Thoracic aorta (tissue), 2 donors: ENCODE measurements around the gene CUBN. TPM values are rescaled to one million over a fixed set of nuclear protein-coding genes. Genes with fewer than 3 reads are reported as not detected.

Experiments
- ATAC-seq: fragments of 150-250 bp; one replicate; pipeline ENCODE4 v1.8.0; 2017; ENCODE audit warnings: low read depth; ENCODE audit not compliant: insufficient number of reproducible peaks, low FRiP score
- DNase-seq: peaks from one replicate; pipeline ENCODE4 v3.0.0-alpha.2; 2020; ENCODE audit warnings: low spot score
- H3K27ac ChIP-seq, 2 donors: fragments of 200-600 bp; sonication (generic); 1 replicate in 1 of 2; 2 replicates in 1 of 2; pipeline ENCODE4 v1.5.1; 2016; ENCODE audit warnings: mild to moderate bottlenecking in 2 of 2, moderate library complexity in 2 of 2
- H3K27me3 ChIP-seq: fragments of 200-600 bp; sonication (generic); replicated peaks from 2 replicates; pipeline ENCODE4 v1.6.0; 2016; ENCODE audit warnings: mild to moderate bottlenecking; ENCODE audit not compliant: insufficient read depth
- H3K36me3 ChIP-seq: fragments of 200-600 bp; sonication (generic); one replicate; pipeline ENCODE4 v1.5.1; 2016
- H3K4me1 ChIP-seq, 2 donors: fragments of 200-600 bp; sonication (generic); 1 replicate in 1 of 2; 2 replicates in 1 of 2; pipeline versions ENCODE4 v1.5.1 to v1.6.0; 2016; ENCODE audit warnings: low read depth in 2 of 2, mild to moderate bottlenecking in 1 of 2; ENCODE audit not compliant: control insufficient read depth in 1 of 2
- H3K4me3 ChIP-seq: fragments of 200-600 bp; sonication (generic); 2 replicates; pipeline ENCODE4 v1.5.1; 2016; ENCODE audit warnings: mild to moderate bottlenecking
- H3K9me3 ChIP-seq: fragments of 200-600 bp; sonication (generic); 2 replicates; pipeline ENCODE4 v1.5.1; 2016
- CTCF ChIP-seq: fragments of 200-600 bp; sonication (generic); IDR thresholded peaks from one replicate; pipeline ENCODE4 v1.5.1; 2019; ENCODE audit warnings: antibody characterized with exemption
- total RNA-seq, 2 donors: library from RNA; depleted of rRNA; stranded (reverse); fragments of >200 nt; gene quantifications; one replicate each; pipeline versions ENCODE4 v1.1.0 to v1.2.3, GENCODE V29; 2016

The CUBN gene
- total RNA-seq, 2 donors from 2014 or later = 4.1 to 4.6 TPM

GRCh38 chr10:17162828-17163227, 33.2 kb upstream of the CUBN start:
- H3K27me3 ChIP-seq = no peaks in the 10 kb centered on the region
- no peak for ATAC-seq
- H3K4me3 ChIP-seq = no peak overlapping the region
- H3K36me3 ChIP-seq = no peaks in the 10 kb centered on the region
- H3K4me1 ChIP-seq = peaks cover 8 to 10% of the 10 kb centered on the region in 2 donors
- TF ChIP-seq CTCF = no peak
- no peak for DNase-seq
- no peaks in the 10 kb centered on the region for H3K9me3 ChIP-seq
- peak overlapping the region; percentile 45 to 57 for H3K27ac ChIP-seq

GRCh38 chr10:17161775-17162174, 32.2 kb upstream of the CUBN start:
- peaks cover 11 to 18% of the 10 kb centered on the region in 2 donors for H3K4me1 ChIP-seq
- no peaks in the 10 kb centered on the region for H3K36me3 ChIP-seq
- DNase-seq = no peak
- H3K4me3 ChIP-seq = no peak overlapping the region
- ATAC-seq = no peak
- no peaks in the 10 kb centered on the region for H3K9me3 ChIP-seq
- H3K27ac ChIP-seq = no peak overlapping the region
- TF ChIP-seq CTCF = no peak
- H3K27me3 ChIP-seq = no peaks in the 10 kb centered on the region

- Histone ChIP-seq H3K27me3 (no peaks in the 10 kb centered on the region), H3K9me3 (no peaks in the 10 kb centered on the region), H3K4me1 (peaks cover 36 to 53% of the 10 kb centered on the region in 2 donors), H3K4me3 (no peak overlapping the region), H3K36me3 (no peaks in the 10 kb centered on the region), H3K27ac (no peak overlapping the region)
- ATAC-seq (no peak), DNase-seq (no peak)
- TF ChIP-seq CTCF = no peak
Observed at GRCh38 chr10:17157024-17157423, 27.4 kb upstream of the CUBN start.

- Histone ChIP-seq H3K27me3 (no peaks in the 10 kb centered on the region), H3K9me3 (no peaks in the 10 kb centered on the region), H3K4me3 (no peak overlapping the region), H3K36me3 (no peaks in the 10 kb centered on the region), H3K4me1 (peaks cover 36 to 57% of the 10 kb centered on the region in 2 donors), H3K27ac (peak overlapping the region; percentile 32 to 89)
- TF ChIP-seq CTCF = no peak
- ATAC-seq (no peak), DNase-seq (no peak)
Observed at GRCh38 chr10:17155826-17156225, 26.2 kb upstream of the CUBN start.

GRCh38 chr10:17154116-17154515, 24.5 kb upstream of the CUBN start:
- TF ChIP-seq CTCF = no peak
- Histone ChIP-seq H3K9me3 (no peaks in the 10 kb centered on the region), H3K27ac (peak overlapping the region; percentile 84 to 89), H3K4me3 (no peak overlapping the region), H3K27me3 (no peaks in the 10 kb centered on the region), H3K4me1 (peaks cover 39 to 57% of the 10 kb centered on the region in 2 donors), H3K36me3 (no peaks in the 10 kb centered on the region)
- ATAC-seq (no peak), DNase-seq (no peak)
